C1 segment of cervical spinal cord (tissue), 14 donors: Measurements from ENCODE around the gene MRPS35.
A peak's percentile ranks its signal among the peaks of the same experiment; 100 is the strongest.
"Not testable (repeated sequence)": the region's sequence is repeated elsewhere in the genome, so short reads cannot be mapped to it uniquely, and the experiment has no call there.

Experiments used
- DNase-seq, 14 donors: peaks; one replicate each; lab custom pipeline; 2025; lab: John Stamatoyannopoulos, UW

The MRPS35 gene

DNA sequence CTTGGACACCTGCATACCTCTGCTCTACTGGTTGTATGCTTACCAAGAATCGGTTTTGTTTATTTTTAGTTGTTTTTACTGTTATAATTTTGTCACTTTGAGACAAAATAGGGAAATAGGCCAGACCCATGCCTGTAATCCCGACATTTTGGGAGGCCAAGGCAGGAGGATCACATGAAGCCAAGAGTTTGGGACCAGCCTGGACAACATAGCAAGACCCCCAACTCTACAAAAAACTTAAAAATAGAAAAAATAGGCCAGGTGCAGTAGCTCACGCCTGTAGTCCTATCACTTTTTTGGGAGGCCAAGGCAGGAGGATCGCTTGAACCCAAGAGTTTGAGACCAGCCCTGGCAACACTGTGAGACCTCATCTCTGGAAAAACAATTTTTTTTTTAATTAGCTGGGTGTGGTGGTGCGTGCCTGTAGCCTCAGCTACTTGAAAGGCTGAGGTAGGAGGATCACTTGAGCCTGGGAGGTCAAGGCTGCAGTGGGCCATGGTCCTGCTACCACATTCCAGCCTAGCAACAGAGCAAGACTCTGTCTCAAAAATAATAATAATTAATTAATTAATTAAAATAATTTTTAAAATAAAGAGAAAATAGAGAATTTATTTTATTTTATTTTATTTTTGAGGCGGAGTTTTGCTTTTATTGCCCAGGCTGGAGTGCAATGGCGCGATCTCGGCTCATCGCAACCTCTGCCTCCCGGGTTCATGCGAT, 1.3 kb upstream of the MRPS35 start:
- DNase-seq, result no peak

DNA sequence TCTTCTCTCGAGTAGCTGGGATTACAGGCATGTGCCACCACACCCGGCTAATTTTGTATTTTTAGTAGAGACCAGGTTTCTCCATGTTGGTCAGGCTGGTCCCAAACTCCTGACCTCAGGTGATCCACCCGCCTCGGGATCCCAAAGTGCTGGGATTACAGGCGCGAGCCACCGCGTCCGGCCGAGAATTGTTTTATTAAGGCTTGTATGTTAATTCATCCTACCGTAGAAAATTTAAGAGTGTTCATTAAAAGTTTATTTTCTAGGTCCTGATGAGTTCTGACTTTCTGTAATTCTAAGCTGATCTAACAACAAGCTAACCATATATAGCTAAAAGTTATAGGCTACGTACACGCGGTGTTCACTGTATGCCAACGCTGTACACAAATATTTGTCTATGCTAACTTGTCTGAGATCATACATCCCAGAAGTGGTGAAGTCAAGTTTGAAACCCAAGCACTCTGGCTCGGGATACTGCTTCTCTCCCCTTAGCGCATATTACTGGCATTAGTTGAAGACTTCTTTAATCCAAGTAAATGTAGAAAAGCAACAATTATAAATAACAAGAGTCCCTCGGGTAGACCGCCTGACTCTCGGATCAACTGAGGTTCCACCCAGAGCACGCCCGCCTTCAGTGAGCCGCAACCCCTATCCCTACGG, 570 bp upstream of the MRPS35 start:
- DNase-seq, result peak in 1 of 14 donors; percentile 9

DNA sequence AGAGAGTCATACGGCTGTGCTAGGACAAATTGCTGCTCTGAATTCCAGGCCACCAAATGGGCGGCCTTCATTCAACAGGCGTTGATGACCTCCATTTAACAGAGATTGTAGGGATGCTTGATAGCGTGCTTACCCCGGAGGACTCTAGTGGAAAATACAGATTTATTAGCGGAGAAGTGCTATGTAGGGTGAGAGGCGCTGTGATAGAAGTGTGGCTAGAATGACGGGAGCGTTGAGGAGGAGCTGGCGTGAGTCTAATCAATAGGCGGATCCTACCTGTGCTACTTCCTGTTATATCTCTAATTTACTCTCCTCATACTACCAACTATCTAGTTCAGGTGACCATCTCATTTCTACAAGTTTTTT, 668 bp downstream of the MRPS35 start:
- DNase-seq, result peak in 1 of 14 donors; percentile 12

DNA sequence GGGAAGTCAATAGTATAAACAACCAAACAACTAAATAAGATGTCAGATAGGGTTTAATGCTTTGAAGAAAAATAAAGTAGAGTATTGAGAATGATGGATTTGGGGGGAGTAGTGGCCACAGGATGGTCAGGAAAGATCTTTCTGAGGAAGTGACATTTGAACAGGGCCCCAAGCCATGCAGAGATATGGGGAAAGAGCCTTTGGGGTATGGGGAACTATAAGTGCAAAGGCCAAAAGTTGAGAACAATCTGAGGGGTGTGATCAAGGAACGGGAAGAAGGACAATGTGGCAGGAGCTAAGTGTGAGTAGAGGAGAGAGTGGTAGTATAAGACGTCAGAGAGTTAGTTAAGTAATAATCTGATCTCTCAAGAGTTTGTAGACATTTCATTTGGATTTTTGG, 1.3 kb downstream of the MRPS35 start:
- no peak for DNase-seq

DNA sequence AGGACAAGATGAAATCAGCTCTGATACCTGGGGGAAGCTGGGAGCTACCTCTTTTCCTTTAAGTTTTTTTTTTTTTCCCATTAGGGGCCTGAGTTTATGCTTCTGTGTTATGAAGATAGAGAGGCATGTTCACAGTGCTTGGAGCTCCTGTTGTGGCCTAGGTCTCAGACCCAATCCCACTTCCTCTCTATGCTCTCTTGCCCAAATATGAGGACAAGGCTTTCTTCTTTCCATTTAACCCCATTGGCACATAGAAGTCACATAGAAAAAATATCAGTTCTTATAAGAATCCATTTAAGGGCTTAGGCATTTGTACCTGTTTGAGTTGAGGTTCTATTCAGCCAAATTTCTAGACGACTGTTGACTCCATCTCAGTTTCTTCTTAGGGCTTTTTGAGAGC, 12.6 kb downstream of the MRPS35 start:
- DNase-seq, result no peak

DNA sequence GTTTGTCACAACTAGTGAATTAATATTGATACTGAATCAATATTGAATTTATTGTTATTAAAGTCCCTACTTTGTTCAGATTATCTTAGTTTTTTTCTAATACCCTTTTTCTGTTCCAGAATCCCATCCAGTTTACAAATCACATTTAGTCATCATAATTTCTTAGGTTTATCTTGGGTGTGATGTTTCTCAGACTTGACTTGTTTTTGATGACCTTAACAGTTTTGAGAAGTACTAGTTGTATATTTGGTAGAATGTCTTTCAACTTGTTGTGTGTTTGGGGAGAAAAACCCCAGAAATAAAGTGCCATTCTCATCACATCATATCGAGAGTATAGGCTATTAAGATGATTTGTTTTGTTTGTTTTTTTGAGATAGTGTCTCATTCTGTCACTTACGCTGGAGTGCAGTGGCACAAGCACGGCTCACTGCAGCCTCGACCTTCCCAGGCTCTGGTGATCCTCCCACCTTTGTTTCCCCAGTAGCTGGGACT, 19.5 kb downstream of the MRPS35 start:
- no peak for DNase-seq

DNA sequence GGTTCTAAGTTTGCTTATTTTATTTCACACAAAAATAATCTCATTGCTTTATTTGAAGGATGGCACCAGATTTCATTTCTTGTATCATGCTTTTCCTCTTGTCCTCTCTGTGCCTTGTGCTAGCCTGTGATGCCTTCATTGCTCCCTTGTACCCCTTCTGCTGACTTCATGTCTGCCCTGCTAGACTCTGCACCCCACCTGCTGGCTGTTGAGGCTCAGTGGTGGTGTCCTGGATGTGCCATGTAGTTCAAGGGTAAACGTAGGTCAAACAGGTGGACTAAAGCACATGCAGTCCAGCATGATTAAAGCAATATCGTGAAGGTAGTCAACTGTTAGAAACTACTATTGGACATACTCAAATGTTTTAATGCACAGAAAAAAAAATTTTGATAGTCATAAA, 21.6 kb downstream of the MRPS35 start:
- no peak for DNase-seq

DNA sequence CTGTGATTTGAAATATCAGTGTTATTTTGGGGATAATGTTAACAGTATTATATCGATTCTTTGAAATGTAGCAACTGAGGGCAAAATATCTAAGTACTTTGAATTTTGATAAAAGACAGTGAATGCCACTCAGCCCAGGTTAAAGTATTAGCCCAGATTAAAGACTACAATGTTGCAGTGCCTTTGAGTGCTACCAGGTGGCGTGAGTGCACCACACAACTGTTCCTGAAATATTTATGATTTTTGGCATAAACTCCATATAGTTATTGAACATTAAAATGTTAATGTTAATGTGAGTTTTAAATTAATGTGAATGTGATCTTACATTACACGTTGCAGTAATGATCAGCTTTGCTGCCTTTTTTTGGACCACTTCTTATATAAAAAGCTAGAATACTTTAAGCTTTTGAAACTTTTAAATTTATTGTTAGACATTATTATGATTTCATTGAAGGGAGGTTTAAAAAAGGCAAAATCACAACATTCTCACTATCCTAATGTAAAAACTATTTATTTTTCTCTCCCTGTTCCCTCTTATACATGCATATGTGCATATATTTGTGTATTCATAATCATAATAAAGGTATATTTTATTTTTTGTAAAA, 22.5 kb downstream of the MRPS35 start:
- no peak for DNase-seq

DNA sequence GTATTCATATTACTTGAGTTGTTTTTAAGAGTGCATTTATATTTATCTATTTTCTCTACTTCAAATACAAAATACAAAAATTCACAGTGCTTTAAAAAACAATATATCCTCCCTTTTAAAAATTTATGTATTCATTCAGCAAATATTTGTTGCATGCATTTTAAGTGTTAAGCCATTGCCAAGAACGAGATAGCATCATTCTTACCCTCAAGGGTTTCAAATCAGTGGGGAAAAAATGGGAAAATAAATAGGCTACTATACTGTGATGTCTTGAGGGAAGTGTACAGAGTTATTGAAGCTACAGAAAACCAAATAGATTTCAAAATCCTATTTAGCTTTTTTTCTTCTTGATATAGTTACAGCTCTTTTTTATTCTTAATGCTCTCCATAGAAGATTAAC, 23.2 kb downstream of the MRPS35 start:
- DNase-seq, result no peak

DNA sequence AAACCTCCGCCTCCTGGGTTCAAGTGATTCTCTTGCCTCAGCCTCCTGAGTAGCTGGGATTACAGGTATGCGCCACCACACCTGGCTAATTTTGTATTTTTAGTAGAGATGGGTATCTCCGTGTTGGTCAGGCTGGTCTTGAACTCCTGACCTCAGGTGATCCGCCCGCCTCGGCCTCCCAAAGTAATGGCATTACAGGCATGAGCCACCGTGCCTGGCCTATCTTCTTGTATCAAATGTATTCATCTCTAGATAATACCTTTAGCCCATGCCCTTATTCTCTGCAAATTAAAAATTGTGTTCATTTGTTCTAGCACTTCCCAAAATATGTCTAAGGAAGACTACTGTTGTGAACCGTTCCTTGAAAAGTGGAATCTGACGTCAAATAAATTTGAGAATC, 23.7 kb downstream of the MRPS35 start:
- not testable (repeated sequence) for DNase-seq

DNA sequence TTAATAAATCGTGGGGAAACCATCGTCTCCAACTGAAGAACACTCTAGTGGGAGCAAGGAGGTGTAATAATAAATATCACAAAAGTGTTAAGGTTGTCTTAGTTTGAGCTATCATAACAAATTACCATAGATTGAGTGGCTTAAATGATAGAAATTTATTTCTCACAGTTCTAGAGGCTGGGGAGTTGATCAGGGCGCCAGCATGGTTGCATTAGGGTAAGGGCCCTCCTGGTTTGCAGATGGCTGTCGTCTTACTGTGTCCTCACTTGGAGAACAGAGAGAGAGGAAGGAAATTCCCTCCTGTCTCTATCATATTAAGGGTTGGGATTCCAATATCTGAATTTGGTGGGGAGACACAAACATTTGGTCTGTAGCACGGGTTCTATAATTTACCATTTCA, 33.0 kb downstream of the MRPS35 start:
- no peak for DNase-seq

DNA sequence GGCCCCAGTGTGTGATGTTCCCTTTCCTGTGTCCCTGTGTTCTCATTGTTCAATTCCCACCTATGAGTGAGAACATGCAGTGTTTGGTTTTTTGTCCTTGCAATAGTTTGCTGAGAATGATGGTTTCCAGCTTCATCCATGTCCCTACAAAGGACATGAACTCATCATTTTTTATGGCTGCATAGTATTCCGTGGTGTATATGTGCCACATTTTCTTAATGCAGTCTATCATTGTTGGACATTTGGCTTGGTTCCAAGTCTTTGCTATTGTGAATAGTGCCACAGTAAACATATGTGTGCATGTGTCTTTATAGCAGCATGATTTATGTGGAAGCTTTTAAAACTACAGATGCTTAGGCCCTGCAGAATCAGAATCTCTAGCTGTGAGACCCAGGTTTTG, 35.1 kb downstream of the MRPS35 start:
- DNase-seq, result not testable (repeated sequence)

DNA sequence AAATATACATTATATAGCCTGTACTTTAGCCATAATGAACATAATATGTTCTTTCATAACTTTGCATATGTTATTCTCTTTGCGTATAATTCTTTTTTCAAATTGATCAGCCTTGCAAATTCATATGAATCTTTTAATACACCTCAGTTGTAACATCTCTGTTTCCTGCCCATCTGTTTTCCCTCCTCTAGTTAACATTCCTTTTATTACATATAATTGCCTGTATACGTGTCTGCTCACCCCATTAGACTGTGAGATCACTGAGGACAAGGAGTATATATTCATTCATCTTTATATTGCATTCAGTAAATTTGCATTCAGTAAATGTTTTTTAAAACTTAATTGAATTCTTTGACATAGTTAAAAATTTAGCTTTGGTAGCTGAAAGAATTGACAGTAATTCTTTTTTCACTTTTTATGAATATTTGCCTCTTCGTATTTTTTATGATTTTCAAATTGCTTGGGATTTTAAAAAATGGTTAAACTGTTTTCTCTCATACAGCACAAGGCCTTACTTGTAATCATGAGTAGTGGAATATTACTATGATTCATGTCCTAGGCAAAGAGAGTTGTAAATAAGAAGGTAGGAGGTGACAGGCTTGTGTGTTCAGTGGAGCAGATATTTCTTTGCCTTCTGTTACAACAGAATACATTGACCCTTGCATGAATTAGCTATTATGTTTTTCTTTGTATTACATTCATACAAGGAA, 36.6 kb downstream of the MRPS35 start:
- DNase-seq, result no peak

DNA sequence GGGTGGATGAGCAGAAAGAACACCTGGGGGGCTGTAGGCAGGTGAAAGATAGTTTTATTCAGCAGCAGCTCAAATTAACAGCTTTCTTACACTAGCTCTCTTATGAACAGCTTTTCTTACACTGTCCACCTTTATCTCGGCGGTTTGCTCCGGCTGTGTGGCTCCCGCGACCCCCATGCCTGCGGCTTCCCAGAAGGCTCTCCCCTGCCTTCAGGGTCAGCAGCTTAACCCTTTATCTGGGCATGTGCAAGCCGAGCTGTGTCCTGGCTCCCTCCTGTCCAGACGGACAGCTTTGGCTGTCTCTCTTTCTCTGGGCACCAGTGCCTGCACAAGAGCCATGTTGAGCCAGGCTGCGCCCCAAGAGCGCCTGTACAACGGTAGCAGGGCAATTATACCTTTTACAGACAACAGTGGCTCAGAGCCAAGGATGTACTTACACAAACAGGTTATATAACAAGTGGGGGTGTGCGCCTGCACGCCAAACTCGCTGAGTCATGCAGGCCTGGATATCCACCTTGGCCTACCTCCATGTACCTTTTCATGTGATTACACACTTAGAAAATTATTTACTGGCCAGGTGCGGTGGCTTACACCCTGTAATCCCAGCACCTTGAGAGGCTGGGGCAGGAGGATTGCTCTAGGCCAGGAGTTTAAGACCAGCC, 40.9 kb downstream of the MRPS35 start:
- peak in 1 of 14 donors; percentile 47 for DNase-seq

DNA sequence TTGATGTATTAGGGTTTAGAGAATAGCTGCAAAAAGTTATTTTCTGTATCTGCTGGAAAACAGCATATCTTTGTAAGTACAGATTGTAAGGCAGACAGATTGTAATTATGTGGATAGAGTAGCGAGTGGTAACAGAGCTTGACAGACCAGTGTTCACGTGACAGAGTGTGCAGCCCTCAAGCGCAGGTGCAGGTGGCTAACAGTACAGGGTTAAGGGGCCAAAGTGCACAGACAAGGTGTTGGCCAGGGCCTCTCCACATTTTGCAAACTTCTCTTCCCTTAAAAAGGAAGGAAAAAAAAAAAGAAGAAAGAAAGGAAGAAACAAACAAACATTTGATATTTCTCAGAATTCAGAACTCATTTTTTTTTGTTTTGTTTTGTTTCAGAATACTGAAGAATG, 44.2 kb downstream of the MRPS35 start:
- DNase-seq, result no peak

DNA sequence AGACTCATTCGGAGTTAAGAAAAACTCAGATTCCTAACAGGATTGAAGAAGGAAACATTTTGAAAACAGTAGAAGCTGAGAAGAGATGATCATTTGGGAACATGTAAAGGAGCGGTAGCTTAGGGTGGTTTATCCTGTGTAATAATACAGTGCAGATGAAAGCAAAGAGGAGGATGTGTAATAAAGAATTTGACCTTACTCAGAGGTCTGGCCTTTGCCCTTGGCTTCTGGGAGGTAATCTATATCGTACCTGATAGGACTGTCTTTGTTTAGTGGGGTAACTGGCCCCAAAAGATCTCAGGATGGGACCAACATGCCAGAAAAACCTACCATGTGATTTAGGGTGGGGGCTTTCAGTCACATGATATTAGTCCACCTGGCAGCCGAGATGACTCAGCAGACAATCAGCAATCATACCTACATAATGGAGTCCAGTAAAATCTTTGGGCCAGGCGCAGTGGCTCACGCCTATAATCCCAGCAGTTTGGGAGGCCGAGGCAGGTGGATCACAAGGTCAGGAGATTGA, 46.1 kb downstream of the MRPS35 start:
- DNase-seq, result no peak

DNA sequence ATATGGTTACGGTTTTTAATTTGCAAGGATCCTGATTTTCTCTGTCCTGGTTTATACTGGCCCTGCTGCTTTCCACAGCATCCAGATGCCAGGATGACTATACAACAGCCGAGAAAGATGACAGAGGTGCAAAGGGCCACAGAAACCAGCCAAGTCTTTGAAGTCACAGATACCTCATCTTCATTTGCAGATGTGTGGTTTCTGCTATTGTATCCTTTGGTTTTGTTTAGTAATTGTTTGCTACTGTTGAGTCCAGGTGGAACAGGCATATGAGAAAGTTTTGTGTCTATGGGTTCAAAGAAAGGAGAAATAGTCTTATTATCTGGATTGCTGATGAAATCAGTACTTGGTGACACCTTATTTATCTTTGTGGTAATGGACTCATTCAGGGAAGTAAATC, 52.1 kb downstream of the MRPS35 start:
- DNase-seq, result no peak

DNA sequence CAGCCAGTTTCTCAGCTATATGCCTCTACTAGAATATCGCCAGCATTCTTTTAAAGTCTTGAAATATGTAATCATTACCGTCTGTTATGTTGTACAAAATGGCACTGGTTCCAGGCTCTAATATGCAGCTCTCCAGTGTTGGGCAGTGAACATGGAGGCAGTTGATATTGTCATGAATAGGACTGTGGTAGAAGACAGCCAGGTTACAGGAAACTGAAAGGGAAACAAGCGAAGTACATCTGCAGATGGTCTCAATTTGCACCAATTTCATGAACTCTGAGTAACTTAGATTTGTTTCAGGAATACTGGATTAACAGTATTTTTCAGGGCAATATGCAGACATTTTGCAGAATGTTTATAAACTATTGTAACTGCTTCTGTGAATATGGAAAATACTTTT, 56.0 kb downstream of the MRPS35 start:
- DNase-seq, result no peak

DNA sequence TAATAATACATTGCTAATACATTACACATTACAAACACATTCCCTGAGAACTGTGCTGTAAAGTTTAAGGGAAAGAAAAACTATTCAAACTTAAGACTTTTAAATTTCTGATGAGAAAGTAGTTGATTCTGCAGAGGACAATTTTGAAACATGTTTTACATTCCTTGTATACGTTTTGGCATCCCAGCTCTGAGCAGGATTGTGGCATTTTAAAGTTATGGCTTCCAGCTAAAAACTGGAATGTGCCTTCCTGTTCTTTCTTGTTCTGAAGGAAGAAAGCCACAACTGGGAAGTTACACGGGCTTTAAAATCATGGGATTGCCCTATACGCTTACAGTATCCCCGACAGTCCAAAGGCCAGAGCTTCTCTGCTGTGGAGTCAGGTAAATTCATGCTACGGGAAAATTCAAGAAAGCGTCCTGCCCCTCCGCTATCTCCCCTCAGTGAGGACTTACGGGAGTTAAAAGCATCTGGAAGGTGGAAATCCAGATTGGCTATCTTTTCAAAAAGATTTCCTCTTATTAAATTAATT, 58.6 kb downstream of the MRPS35 start:
- no peak for DNase-seq

DNA sequence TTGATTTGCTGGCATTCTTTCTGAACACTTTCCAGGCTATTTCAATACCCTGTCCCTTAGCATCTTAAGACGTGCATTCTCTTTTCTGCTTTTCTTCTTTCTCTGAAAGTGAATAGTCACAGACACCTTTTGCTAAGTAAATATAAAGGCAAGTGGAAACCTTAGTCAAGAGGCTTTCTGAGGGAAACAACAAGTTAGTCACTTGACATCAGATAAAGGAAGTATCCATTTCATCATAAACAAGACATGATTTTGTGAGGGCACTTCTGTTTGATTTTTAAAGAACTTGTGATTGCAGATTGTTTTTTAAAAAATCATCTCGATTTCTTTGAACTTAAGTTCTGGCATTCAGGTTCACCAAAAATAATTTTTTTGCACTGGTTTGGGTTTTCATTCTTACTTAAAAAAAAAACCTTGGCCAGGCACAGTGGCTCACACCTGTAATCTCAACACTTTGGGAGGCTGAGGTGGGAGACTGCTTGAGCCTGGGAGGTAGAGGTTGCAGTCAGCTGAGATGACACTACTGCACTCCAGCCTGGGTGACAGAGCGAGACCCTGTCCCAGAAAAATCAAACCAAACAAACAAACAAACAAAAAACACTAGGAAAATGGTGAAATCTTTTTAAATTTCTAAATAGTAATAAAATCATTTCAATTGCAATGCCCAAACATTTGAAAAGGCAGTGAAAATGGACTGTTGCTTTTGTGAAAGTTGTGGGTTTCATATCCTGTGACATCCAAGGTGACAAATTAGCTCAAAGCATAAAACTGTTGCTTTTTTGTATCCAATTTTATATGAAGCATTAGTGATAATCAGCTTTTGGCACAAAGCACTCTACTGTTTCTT, 61.1 kb downstream of the MRPS35 start:
- DNase-seq, result no peak
